MM.1S (cell line): ENCODE results near the gene XPC.

Experiments
- EZH2 ChIP-seq: fragments of 300-600 bp; sonication (generic); optimal IDR thresholded peaks from 2 replicates; pipeline ENCODE3; 2017; ENCODE audit warnings: low read depth, mild to moderate bottlenecking, antibody characterized with exemption, low read length, mixed read lengths
- TF ChIP-seq, protein P1 (sequence below): fragments of 300-600 bp; sonication (generic); IDR thresholded peaks from 2 replicates; pipeline ENCODE4 v1.5.1; 2016; ENCODE audit warnings: antibody characterized with exemption, low read length, mixed read lengths

DNA sequence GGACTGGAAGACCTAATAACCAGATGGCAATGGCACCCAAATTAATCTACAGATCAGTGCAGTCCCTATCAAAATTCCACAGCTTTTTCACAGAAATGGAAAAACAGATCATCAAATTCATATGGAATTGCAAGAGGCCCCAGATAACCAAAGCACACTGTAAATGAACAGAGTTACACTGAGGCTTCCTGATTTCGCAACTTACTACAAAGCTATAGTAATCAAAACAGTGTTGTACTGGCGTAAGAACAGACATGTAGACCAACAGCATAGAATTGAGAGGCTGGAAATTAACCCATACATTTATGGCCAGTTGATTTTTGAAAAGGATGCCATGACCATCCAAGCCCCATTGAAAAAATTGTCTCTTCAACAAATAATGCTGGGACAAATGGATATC is 16.2 kb downstream of the XPC start:
- TF ChIP-seq, protein P1, sequence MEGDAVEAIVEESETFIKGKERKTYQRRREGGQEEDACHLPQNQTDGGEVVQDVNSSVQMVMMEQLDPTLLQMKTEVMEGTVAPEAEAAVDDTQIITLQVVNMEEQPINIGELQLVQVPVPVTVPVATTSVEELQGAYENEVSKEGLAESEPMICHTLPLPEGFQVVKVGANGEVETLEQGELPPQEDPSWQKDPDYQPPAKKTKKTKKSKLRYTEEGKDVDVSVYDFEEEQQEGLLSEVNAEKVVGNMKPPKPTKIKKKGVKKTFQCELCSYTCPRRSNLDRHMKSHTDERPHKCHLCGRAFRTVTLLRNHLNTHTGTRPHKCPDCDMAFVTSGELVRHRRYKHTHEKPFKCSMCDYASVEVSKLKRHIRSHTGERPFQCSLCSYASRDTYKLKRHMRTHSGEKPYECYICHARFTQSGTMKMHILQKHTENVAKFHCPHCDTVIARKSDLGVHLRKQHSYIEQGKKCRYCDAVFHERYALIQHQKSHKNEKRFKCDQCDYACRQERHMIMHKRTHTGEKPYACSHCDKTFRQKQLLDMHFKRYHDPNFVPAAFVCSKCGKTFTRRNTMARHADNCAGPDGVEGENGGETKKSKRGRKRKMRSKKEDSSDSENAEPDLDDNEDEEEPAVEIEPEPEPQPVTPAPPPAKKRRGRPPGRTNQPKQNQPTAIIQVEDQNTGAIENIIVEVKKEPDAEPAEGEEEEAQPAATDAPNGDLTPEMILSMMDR = no peak
- no peak for TF ChIP-seq EZH2
